ENCODE data around the gene NOM1.
A peak's percentile ranks its signal among the peaks of the same experiment; 100 is the strongest.

The NOM1 gene

GRCh38 chr7:157004521-157005455 lies 55.3 kb downstream of the NOM1 start:
- Mint-ChIP-seq H3K4me3 (no peak overlapping the region), H3K9me3 (no peaks in the 10 kb centered on the region), H3K4me1 (peaks cover 21% of the 10 kb centered on the region), H3K27ac (no peak overlapping the region), H3K36me3 (peaks cover 4% of the 10 kb centered on the region)
- DNase-seq (ENCODE audit: low spot score in 2 of 2) (no peak), ATAC-seq (no peak)

GRCh38 chr7:157005456-157006204 lies 56.1 kb downstream of the NOM1 start:
- Mint-ChIP-seq H3K9me3 (no peaks in the 10 kb centered on the region), H3K27ac (no peak overlapping the region), H3K36me3 (peaks cover 4% of the 10 kb centered on the region), H3K4me3 (no peak overlapping the region), H3K4me1 (peaks cover 14% of the 10 kb centered on the region)
- no peak for DNase-seq (ENCODE audit: low spot score in 2 of 2)
- ATAC-seq, result no peak

GRCh38 chr7:157006205-157006747 lies 56.8 kb downstream of the NOM1 start:
- no peak overlapping the region for H3K27ac Mint-ChIP-seq
- H3K36me3 Mint-ChIP-seq, result peaks cover 3% of the 10 kb centered on the region
- no peak for DNase-seq (ENCODE audit: low spot score in 2 of 2)
- no peak for ATAC-seq
- no peak overlapping the region for H3K4me3 Mint-ChIP-seq
- H3K4me1 Mint-ChIP-seq, result peaks cover 8% of the 10 kb centered on the region
- no peaks in the 10 kb centered on the region for H3K9me3 Mint-ChIP-seq

- no peak for DNase-seq (ENCODE audit: low spot score in 2 of 2)
Measured at GRCh38 chr7:157006829-157007469, 57.4 kb downstream of the NOM1 start.

GRCh38 chr7:157007470-157008066 lies 58.1 kb downstream of the NOM1 start:
- H3K4me3 Mint-ChIP-seq, result no peak overlapping the region
- no peak for ATAC-seq
- H3K4me1 Mint-ChIP-seq, result peaks cover 9% of the 10 kb centered on the region
- no peaks in the 10 kb centered on the region for H3K9me3 Mint-ChIP-seq
- DNase-seq (ENCODE audit: low spot score in 2 of 2), result no peak
- H3K36me3 Mint-ChIP-seq, result no peaks in the 10 kb centered on the region
- no peak overlapping the region for H3K27ac Mint-ChIP-seq

More at GRCh38 chr7:157006829-157007469, 57.4 kb downstream of the NOM1 start:
- H3K4me1 Mint-ChIP-seq, result peaks cover 11% of the 10 kb centered on the region
- no peak overlapping the region for H3K4me3 Mint-ChIP-seq
- no peak for ATAC-seq
- H3K36me3 Mint-ChIP-seq, result no peaks in the 10 kb centered on the region
- no peaks in the 10 kb centered on the region for H3K9me3 Mint-ChIP-seq
- H3K27ac Mint-ChIP-seq, result no peak overlapping the region

- no peak overlapping the region for H3K27ac Mint-ChIP-seq
- peaks cover 9% of the 10 kb centered on the region for H3K4me1 Mint-ChIP-seq
- no peaks in the 10 kb centered on the region for H3K9me3 Mint-ChIP-seq
- ATAC-seq (no peak), DNase-seq (ENCODE audit: low spot score in 2 of 2) (no peak)
- H3K36me3 Mint-ChIP-seq, result no peaks in the 10 kb centered on the region
- peak overlapping the region; percentile 49 for H3K4me3 Mint-ChIP-seq
Measured at GRCh38 chr7:157008206-157009169, 59.0 kb downstream of the NOM1 start.

GRCh38 chr7:157009170-157009777 lies 59.8 kb downstream of the NOM1 start:
- Mint-ChIP-seq H3K27ac (no peak overlapping the region), H3K4me1 (peaks cover 9% of the 10 kb centered on the region), H3K9me3 (no peaks in the 10 kb centered on the region), H3K4me3 (peak overlapping the region; percentile 49), H3K36me3 (no peaks in the 10 kb centered on the region)
- DNase-seq (ENCODE audit: low spot score in 2 of 2) (no peak), ATAC-seq (no peak)

- ATAC-seq (no peak), DNase-seq (ENCODE audit: low spot score in 2 of 2) (no peak)
- Mint-ChIP-seq H3K27ac (no peak overlapping the region), H3K36me3 (no peaks in the 10 kb centered on the region), H3K4me1 (peaks cover 9% of the 10 kb centered on the region), H3K9me3 (no peaks in the 10 kb centered on the region), H3K4me3 (peak overlapping the region; percentile 49)
Measured at GRCh38 chr7:157009778-157010587, 60.5 kb downstream of the NOM1 start.

GRCh38 chr7:157010588-157011332 lies 61.2 kb downstream of the NOM1 start, which contains the start of gene MNX1:
Gene MNX1 (minus strand): TSS chr7:157010663. CDS start chr7:157010350, 313 bp downstream.
- Mint-ChIP-seq H3K36me3 (no peaks in the 10 kb centered on the region), H3K4me3 (peak within 1 kb of the TSS; percentile 49), H3K27ac (no peak within 1 kb of the TSS), H3K9me3 (no peaks in the 10 kb centered on the region), H3K4me1 (peaks cover 9% of the 10 kb centered on the region)
- ATAC-seq (peak; percentile 69), DNase-seq (ENCODE audit: low spot score in 2 of 2) (peak in 1 of 2 donors; percentile 61)

GRCh38 chr7:157011333-157012112 lies 62.0 kb downstream of the NOM1 start:
- ATAC-seq (no peak), DNase-seq (ENCODE audit: low spot score in 2 of 2) (no peak)
- no peak overlapping the region for H3K27ac Mint-ChIP-seq
- peak overlapping the region; percentile 48 for H3K4me3 Mint-ChIP-seq
- H3K9me3 Mint-ChIP-seq, result no peaks in the 10 kb centered on the region
- peaks cover 16% of the 10 kb centered on the region for H3K4me1 Mint-ChIP-seq
- no peaks in the 10 kb centered on the region for H3K36me3 Mint-ChIP-seq

- ATAC-seq (no peak), DNase-seq (ENCODE audit: low spot score in 2 of 2) (no peak)
- Mint-ChIP-seq H3K4me3 (no peak overlapping the region), H3K36me3 (no peaks in the 10 kb centered on the region), H3K27ac (no peak overlapping the region), H3K4me1 (peaks cover 23% of the 10 kb centered on the region), H3K9me3 (no peaks in the 10 kb centered on the region)
Measured at GRCh38 chr7:157012113-157012547, 62.6 kb downstream of the NOM1 start.

GRCh38 chr7:157013101-157013500 lies 63.6 kb downstream of the NOM1 start:
- no peaks in the 10 kb centered on the region for H3K36me3 Mint-ChIP-seq
- H3K4me1 Mint-ChIP-seq, result peaks cover 26% of the 10 kb centered on the region
- H3K9me3 Mint-ChIP-seq, result no peaks in the 10 kb centered on the region
- DNase-seq (ENCODE audit: low spot score in 2 of 2), result no peak
- no peak overlapping the region for H3K27ac Mint-ChIP-seq
- H3K4me3 Mint-ChIP-seq, result no peak overlapping the region
- ATAC-seq, result no peak

Measured in stimulated activated effector memory CD8-positive, alpha-beta T cell treated with anti-CD3 and anti-CD28 coated beads, Interleukin-12 subunit alpha, Interleukin-12 subunit beta, amount 100 ng/mL, for 72 hours (primary cell).